Keratinocyte (primary cell): ENCODE data around the gene OLFM2. TPM values are rescaled to one million over a fixed set of nuclear protein-coding genes. Genes with fewer than 3 reads are reported as not detected.
A peak's percentile ranks its signal among the peaks of the same experiment; 100 is the strongest.

Experiments used
- DNase-seq: peaks from one replicate; pipeline ENCODE4 v3.0.0-alpha.2; 2011; ENCODE audit warnings: low read depth, missing footprints, low spot score
- FAIRE-seq: peaks from 2 replicates; lab custom pipeline; 2011; peaks lifted over from hg19 to GRCh38; lab: Jason Lieb, UNC
- H2AFZ ChIP-seq: 2 replicates; pipeline ENCODE4 v1.6.0; 2012; ENCODE audit warnings: low read length, control low read depth, inconsistent platforms; ENCODE audit not compliant: control insufficient read depth
- H3K27ac ChIP-seq: 2 replicates; pipeline ENCODE4 v1.5.1; 2011; ENCODE audit warnings: low read length; ENCODE audit not compliant: control insufficient read depth, insufficient read depth
- H3K27me3 ChIP-seq: 3 replicates; pipeline ENCODE4 v1.6.0; 2011; ENCODE audit warnings: low read length; ENCODE audit not compliant: control insufficient read depth, insufficient read depth; ENCODE audit errors: extremely low read depth
- H3K36me3 ChIP-seq, 2 experiments: 2 replicates in 1 of 2; 3 replicates in 1 of 2; pipeline ENCODE4 v1.5.1; 2011; ENCODE audit warnings: low read length in 2 of 2, mild to moderate bottlenecking in 1 of 2; ENCODE audit not compliant: control insufficient read depth in 2 of 2, insufficient read depth in 2 of 2; ENCODE audit errors: extremely low read depth in 1 of 2
- H3K4me1 ChIP-seq: 3 replicates; pipeline ENCODE4 v1.5.1; 2011; ENCODE audit warnings: low read length; ENCODE audit not compliant: control insufficient read depth, insufficient read depth; ENCODE audit errors: extremely low read depth
- H3K4me2 ChIP-seq: 3 replicates; pipeline ENCODE4 v1.6.0; 2011; ENCODE audit warnings: low read depth, low read length; ENCODE audit not compliant: control insufficient read depth, insufficient read depth; ENCODE audit errors: extremely low read depth
- H3K4me3 ChIP-seq, 3 experiments: fragments of 200-600 bp in 1 of 3; sonication (generic) in 1 of 3; 2 replicates in 2 of 3; 3 replicates in 1 of 3; pipeline ENCODE4 v1.5.1; 2011 to 2016; ENCODE audit warnings: low read length in 3 of 3, mild to moderate bottlenecking in 3 of 3, control low read depth in 2 of 3, inconsistent platforms in 1 of 3, low read depth in 1 of 3, mixed read lengths in 1 of 3, mixed run types in 1 of 3, moderate library complexity in 1 of 3; ENCODE audit not compliant: control insufficient read depth in 2 of 3, insufficient read depth in 2 of 3; ENCODE audit errors: extremely low read depth in 1 of 3
- H3K79me2 ChIP-seq: 2 replicates; pipeline ENCODE4 v1.6.0; 2012; ENCODE audit warnings: low read length; ENCODE audit not compliant: control insufficient read depth, insufficient read depth
- H3K9ac ChIP-seq: 3 replicates; pipeline ENCODE4 v1.6.0; 2011; ENCODE audit warnings: low read length; ENCODE audit not compliant: control insufficient read depth, insufficient read depth; ENCODE audit errors: extremely low read depth
- H3K9me1 ChIP-seq: 3 replicates; pipeline ENCODE4 v1.6.0; 2011; ENCODE audit warnings: low read length; ENCODE audit not compliant: control insufficient read depth, insufficient read depth; ENCODE audit errors: extremely low read depth
- H3K9me3 ChIP-seq: 2 replicates; pipeline ENCODE4 v1.5.1; 2012; ENCODE audit warnings: low read depth, low read length; ENCODE audit not compliant: control insufficient read depth
- H4K20me1 ChIP-seq: 3 replicates; pipeline ENCODE4 v1.6.0; 2011; ENCODE audit warnings: low read length; ENCODE audit not compliant: control insufficient read depth, insufficient read depth; ENCODE audit errors: extremely low read depth
- EZH2 ChIP-seq: IDR thresholded peaks from one replicate; pipeline ENCODE4 v1.6.1; 2012; ENCODE audit warnings: inconsistent platforms, mild to moderate bottlenecking, low read length, moderate library complexity
- dilution Hi-C: fragments of 300-500 bp; cut with MboI; formaldehyde crosslinking; loops from one replicate; pipeline ENCODE4 v1.7.0; 2020; ENCODE audit warnings: low sequenced_read_pairs; ENCODE audit not compliant: extremely low pct_ligation_motif_present
- polyA plus RNA-seq, 5 experiments: library from polyadenylated mRNA; depleted of rRNA in 3 of 5; stranded (reverse) in 3 of 5; stranded (forward) in 1 of 5; unstranded in 1 of 5; fragments of >200 nt; gene quantifications; 1 replicate in 1 of 5; 2 replicates in 3 of 5; 3 replicates in 1 of 5; pipeline versions ENCODE4 v1.2.1 to v1.2.3, GENCODE V29; 2011 to 2012; ENCODE audit warnings: missing spikeins in 2 of 5, low read depth in 1 of 5, low replicate concordance in 1 of 5
- TF ChIP-seq, protein P1 (sequence below), 3 experiments: IDR thresholded peaks in 1 of 3; conservative IDR thresholded peaks in 1 of 3; optimal IDR thresholded peaks in 1 of 3; 2 replicates in 2 of 3; 3 replicates in 1 of 3; pipeline versions ENCODE3 to v1.5.1; 2011; ENCODE audit warnings: low read length in 3 of 3, mild to moderate bottlenecking in 3 of 3, moderate library complexity in 2 of 3, control low read depth in 1 of 3, inconsistent platforms in 1 of 3; ENCODE audit not compliant: insufficient read depth in 2 of 3; ENCODE audit errors: extremely low read depth in 1 of 3

Gene OLFM2
- polyA plus RNA-seq, 1 donor (not counting 4 experiments of a cell fraction or from before 2014, with no cell fraction given) = 5.3 TPM

DNA sequence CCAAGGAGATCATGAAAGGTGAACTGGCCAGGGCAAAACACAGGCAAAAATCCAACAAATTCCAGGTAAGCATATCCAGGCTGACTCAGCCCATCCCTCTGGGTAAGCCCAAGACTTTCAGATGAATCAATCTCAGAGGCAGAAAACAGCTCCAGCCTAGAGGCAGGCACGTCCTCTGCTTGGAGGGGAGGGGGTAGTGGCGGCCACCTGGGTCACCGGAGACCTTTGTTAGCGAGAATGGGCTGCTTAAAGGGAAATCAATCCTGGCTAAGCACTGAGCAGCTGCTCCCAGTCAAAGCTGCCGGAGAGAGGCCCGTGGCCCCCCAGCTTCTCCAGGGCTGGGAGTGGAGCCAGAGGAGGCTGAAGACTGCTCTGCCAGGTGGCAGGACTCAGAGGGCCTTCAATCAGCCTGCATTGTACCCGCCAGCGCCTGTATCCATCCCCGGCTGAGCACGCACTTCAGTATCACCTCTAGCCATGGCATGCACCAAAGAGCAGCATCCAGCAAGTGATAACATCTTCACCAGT is 53.0 kb downstream of the OLFM2 start:
- Histone ChIP-seq H3K4me1 (peaks cover 10% of the 10 kb centered on the region), H3K9me3 (no peaks in the 10 kb centered on the region), H3K9ac (peak overlapping the region; percentile 45), H3K79me2 (no peaks in the 10 kb centered on the region), H3K27me3 (no peaks in the 10 kb centered on the region), H3K36me3 (no peaks in the 10 kb centered on the region), H3K27ac (peak overlapping the region; percentile 54), H3K9me1 (no peaks in the 10 kb centered on the region), H3K4me2 (peak overlapping the region; percentile 52), H2AFZ (no peak overlapping the region), H3K4me3 (no peak overlapping the region), H4K20me1 (no peaks in the 10 kb centered on the region)
- FAIRE-seq = peak; percentile 94
- no peak for DNase-seq
- dilution Hi-C loops = no loop called here
- TF ChIP-seq EZH2 = no peak
- TF ChIP-seq, protein P1, sequence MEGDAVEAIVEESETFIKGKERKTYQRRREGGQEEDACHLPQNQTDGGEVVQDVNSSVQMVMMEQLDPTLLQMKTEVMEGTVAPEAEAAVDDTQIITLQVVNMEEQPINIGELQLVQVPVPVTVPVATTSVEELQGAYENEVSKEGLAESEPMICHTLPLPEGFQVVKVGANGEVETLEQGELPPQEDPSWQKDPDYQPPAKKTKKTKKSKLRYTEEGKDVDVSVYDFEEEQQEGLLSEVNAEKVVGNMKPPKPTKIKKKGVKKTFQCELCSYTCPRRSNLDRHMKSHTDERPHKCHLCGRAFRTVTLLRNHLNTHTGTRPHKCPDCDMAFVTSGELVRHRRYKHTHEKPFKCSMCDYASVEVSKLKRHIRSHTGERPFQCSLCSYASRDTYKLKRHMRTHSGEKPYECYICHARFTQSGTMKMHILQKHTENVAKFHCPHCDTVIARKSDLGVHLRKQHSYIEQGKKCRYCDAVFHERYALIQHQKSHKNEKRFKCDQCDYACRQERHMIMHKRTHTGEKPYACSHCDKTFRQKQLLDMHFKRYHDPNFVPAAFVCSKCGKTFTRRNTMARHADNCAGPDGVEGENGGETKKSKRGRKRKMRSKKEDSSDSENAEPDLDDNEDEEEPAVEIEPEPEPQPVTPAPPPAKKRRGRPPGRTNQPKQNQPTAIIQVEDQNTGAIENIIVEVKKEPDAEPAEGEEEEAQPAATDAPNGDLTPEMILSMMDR (optimal IDR thresholded peaks at IDR 0.05 in 1 of 3, IDR thresholded peaks at IDR 0.05 in 1 of 3, conservative IDR thresholded peaks at IDR 0.05 in 1 of 3; ENCODE audit: extremely low read depth in 1 of 3, insufficient read depth in 2 of 3, low read length in 3 of 3) = no peak

GRCh38 chr19:9881720-9882119 is 54.6 kb downstream of the OLFM2 start:
- peaks cover 19% of the 10 kb centered on the region for H3K4me1 ChIP-seq
- H3K9ac ChIP-seq = no peak overlapping the region
- no peaks in the 10 kb centered on the region for H3K36me3 ChIP-seq
- no peak overlapping the region for H3K4me3 ChIP-seq
- no peaks in the 10 kb centered on the region for H3K27me3 ChIP-seq
- no peaks in the 10 kb centered on the region for H4K20me1 ChIP-seq
- TF ChIP-seq, protein P1 (optimal IDR thresholded peaks at IDR 0.05 in 1 of 3, IDR thresholded peaks at IDR 0.05 in 1 of 3, conservative IDR thresholded peaks at IDR 0.05 in 1 of 3; ENCODE audit: extremely low read depth in 1 of 3, insufficient read depth in 2 of 3, low read length in 3 of 3) = no peak
- TF ChIP-seq EZH2 = no peak
- no peak overlapping the region for H2AFZ ChIP-seq
- H3K27ac ChIP-seq = no peak overlapping the region
- FAIRE-seq (no peak), DNase-seq (no peak)
- no peaks in the 10 kb centered on the region for H3K9me3 ChIP-seq
- no peaks in the 10 kb centered on the region for H3K79me2 ChIP-seq
- H3K4me2 ChIP-seq = no peak overlapping the region
- H3K9me1 ChIP-seq = no peaks in the 10 kb centered on the region
- dilution Hi-C loops = no loop called here
